ENCODE results near the gene THAP7. TPM values are rescaled to one million over a fixed set of nuclear protein-coding genes. Genes with fewer than 3 reads are reported as not detected.

THAP7 gene
- total RNA-seq, 1 donor from 2014 or later, result 25.9 TPM

DNA sequence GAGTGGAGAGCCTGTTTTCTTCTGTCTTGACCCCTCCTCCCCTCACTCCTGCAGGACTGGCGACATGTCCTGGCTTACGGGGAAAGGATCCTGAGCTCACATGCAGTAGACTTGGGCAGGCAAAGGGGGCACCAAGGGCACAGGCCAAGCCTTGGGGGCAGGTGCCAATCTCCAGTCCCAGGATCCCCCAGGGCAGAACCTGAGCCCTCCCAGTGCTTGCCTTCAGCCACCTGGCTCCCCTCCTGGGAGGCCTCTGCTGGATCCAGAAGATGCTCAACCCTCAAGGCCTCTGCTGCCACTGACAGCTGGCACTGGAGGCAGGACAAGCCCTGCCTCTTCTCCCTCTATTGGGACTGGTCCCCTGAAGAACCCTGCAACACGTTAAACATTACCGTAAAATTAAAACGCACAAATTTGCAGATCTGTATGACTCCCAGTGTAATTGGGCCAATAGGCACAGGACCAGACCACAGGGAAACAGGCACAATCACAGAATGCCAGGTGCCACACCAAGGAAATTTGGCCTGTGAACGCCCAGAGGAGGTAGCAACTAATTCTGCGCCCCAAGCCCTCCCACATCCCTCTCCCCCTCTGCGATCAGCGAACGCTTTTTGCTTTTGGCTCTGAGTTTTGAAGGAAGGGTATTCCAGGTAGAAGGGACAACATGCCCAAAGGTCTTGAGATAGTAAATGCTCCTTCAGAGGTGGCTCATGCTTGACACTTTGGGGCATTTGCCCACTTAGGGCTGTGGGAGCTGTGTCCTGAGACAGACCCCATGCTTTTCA is 20.8 kb downstream of the THAP7 start:
- Mint-ChIP-seq H3K9me3 (peaks cover 12% of the 10 kb centered on the region), H3K4me1 (ENCODE audit: low read depth) (peaks cover 32% of the 10 kb centered on the region), H3K27me3 (ENCODE audit: low read depth) (no peaks in the 10 kb centered on the region), H3K27ac (peak overlapping the region; percentile 80), H3K4me3 (ENCODE audit: low read depth) (peak overlapping the region; percentile 94), H3K36me3 (ENCODE audit: low read depth) (peaks cover 14% of the 10 kb centered on the region)
- intact Hi-C loops (cut with micrococcal nuclease), result no loop called here
- DNase-seq (ENCODE audit: low spot score), result no peak

DNA sequence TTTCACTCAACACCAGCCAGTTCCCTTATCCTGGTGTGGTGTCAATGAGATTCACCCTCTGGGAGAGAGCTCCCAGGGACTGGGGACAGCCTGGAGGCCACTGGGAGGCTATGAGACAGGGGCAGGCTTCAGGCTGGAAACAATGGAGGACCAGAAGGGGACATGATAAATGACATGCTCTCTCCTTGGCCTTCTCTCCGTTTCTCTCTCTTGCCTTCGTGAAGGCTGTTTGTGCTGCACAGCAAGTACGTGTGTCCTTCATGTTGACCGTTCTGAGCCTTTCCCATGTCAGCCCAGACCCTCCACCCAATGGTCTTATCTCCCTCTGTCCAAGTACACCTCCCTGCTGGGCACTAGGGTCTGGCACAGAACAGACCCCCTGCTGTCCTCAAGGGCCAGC is 21.4 kb downstream of the THAP7 start:
- peak overlapping the region; percentile 94 for H3K4me3 Mint-ChIP-seq (ENCODE audit: low read depth)
- no peak overlapping the region for H3K27ac Mint-ChIP-seq
- peaks cover 12% of the 10 kb centered on the region for H3K9me3 Mint-ChIP-seq
- H3K4me1 Mint-ChIP-seq (ENCODE audit: low read depth), result peaks cover 32% of the 10 kb centered on the region
- no peaks in the 10 kb centered on the region for H3K27me3 Mint-ChIP-seq (ENCODE audit: low read depth)
- intact Hi-C loops (cut with micrococcal nuclease), result no loop called here
- no peak for DNase-seq (ENCODE audit: low spot score)
- peaks cover 10% of the 10 kb centered on the region for H3K36me3 Mint-ChIP-seq (ENCODE audit: low read depth)

DNA sequence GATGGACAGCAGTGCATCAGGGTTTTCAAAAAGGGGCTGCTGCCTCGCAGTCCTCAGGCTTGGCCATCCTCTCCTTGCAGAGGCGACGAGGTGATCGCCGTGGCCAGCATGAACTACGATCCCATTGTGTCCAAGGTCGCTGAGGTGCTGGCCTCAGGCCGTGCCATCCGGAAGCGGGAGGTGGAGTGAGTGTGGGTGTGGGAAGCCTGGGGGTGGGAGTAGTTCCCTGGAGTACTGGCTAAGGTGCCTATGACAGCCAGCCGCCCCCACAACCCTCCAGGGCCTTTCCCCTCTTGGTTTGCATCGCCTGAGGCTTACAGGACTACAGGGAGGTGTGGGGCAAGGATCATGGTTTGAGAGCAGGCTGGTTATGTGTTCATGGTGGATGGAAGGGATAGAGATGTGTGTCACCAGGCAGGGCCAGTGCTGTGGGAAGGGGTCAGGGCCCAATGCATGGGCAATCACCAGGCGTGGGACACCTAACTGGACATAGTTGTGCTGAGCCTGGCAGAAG is 21.9 kb downstream of the THAP7 start:
- no peak for DNase-seq (ENCODE audit: low spot score)
- Mint-ChIP-seq H3K9me3 (peaks cover 12% of the 10 kb centered on the region), H3K4me3 (ENCODE audit: low read depth) (peak overlapping the region; percentile 15), H3K27me3 (ENCODE audit: low read depth) (no peaks in the 10 kb centered on the region), H3K4me1 (ENCODE audit: low read depth) (peaks cover 32% of the 10 kb centered on the region), H3K27ac (no peak overlapping the region), H3K36me3 (ENCODE audit: low read depth) (peaks cover 9% of the 10 kb centered on the region)
- intact Hi-C loops (cut with micrococcal nuclease), result no loop called here

DNA sequence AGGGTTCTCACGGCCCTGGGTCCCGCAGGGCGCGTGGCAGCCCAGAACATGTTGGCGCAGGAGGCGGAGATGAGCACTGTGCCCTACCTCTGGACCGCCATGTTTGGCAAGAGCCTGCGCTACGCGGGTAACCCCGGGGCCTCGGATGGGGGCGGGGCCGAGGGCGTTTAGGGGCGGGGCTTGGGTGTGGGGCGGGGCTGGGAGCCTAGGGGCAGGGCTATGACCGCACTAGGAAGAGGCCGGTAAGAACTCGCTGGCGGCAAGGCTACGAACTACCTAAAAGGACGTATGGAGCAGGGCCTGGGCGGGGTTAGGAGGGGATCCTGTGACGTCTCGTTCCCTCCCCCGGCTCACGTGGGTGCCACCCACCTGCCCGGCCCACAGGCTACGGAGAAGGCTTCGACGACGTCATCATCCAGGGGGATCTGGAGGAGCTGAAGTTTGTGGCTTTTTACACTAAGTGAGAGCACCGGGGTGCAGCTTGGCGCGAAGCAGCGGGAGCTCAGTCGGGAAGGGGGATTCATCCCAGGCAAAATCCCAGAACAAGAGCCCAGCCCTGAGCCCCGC is 22.6 kb downstream of the THAP7 start:
- H3K9me3 Mint-ChIP-seq, result peaks cover 12% of the 10 kb centered on the region
- intact Hi-C loops (cut with micrococcal nuclease), result no loop called here
- H3K4me3 Mint-ChIP-seq (ENCODE audit: low read depth), result peak overlapping the region; percentile 75
- H3K27me3 Mint-ChIP-seq (ENCODE audit: low read depth), result no peaks in the 10 kb centered on the region
- peak; percentile 61 for DNase-seq (ENCODE audit: low spot score)
- H3K4me1 Mint-ChIP-seq (ENCODE audit: low read depth), result peaks cover 32% of the 10 kb centered on the region
- peak overlapping the region; percentile 76 for H3K27ac Mint-ChIP-seq
- H3K36me3 Mint-ChIP-seq (ENCODE audit: low read depth), result peaks cover 9% of the 10 kb centered on the region

DNA sequence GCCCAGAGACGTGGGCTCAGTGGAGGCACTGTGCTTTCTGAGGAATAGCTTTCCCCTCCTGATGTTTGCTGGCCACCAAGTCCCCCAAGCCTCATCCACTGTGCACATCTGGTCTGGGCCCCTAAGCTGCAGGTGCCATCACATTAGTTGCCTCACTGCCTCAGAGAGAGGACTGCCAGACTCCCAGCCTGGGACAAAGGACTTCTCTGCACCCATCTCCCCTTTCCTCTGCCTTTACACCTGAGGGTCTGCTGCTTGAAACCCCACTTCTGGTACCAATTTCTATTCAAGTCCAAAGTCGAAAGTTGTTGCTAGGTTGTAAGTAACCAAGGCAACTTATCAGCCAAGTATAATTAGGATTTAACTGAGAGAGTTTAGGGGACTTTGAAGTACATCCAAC is 23.5 kb downstream of the THAP7 start:
- Mint-ChIP-seq H3K4me1 (ENCODE audit: low read depth) (peaks cover 29% of the 10 kb centered on the region), H3K36me3 (ENCODE audit: low read depth) (peaks cover 3% of the 10 kb centered on the region), H3K4me3 (ENCODE audit: low read depth) (no peak overlapping the region), H3K27ac (no peak overlapping the region), H3K9me3 (peaks cover 12% of the 10 kb centered on the region), H3K27me3 (ENCODE audit: low read depth) (no peaks in the 10 kb centered on the region)
- intact Hi-C loops (cut with micrococcal nuclease), result no loop called here
- DNase-seq (ENCODE audit: low spot score), result no peak

DNA sequence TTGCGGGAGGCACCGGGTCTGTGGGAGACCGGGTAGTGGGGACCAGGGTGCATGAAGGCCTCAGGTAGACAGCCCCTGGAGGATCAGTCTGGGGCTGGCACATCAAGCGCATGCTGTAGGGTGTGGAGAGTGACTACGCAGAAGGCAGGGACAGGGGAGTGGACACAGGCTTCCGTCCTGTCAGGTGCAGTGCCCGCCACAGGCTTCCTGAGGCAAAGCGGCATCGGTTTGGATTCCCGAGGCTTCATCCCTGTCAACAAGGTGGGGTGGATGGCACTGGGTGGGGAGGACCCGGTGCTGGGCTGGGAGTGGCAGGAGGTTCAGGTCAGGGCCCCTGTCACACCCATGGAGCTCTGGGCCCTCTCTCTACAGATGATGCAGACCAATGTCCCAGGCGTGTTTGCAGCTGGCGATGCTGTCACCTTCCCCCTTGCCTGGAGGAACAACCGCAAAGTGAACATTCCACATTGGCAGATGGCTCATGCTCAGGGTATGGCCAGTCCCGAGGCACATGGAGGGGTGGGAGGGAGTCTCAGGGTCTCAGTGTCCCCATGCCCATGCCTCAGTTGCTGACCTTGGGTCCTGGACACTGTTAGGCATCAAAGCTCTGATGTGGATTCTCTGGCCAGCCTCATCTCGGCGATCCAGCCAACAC is 24.3 kb downstream of the THAP7 start:
- Mint-ChIP-seq H3K27ac (no peak overlapping the region), H3K27me3 (ENCODE audit: low read depth) (no peaks in the 10 kb centered on the region), H3K9me3 (peaks cover 12% of the 10 kb centered on the region), H3K4me3 (ENCODE audit: low read depth) (no peak overlapping the region), H3K4me1 (ENCODE audit: low read depth) (peaks cover 25% of the 10 kb centered on the region), H3K36me3 (ENCODE audit: low read depth) (peaks cover 3% of the 10 kb centered on the region)
- intact Hi-C loops (cut with micrococcal nuclease), result no loop called here
- DNase-seq (ENCODE audit: low spot score), result no peak

DNA sequence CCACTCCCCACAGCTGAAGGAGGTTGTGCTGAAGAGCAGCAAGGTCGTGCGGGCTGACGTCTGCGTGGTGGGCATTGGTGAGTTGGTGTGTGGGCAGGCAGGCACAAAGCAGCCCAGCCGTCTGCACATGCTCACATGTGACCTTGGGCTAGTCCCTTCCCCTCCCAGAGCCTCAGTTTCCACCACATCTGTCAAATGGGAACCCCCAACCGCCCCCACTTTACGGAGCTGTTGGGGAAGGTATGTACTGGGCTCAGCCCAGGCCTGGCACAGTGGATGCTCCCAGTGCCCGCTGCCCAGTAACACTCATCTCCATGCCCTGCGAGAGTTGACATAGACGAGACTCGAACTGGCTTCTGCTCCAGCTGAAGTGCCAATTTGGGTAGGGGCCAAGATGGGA is 24.9 kb downstream of the THAP7 start:
- intact Hi-C loops (cut with micrococcal nuclease), result no loop called here
- Mint-ChIP-seq H3K27ac (no peak overlapping the region), H3K27me3 (ENCODE audit: low read depth) (no peaks in the 10 kb centered on the region), H3K4me1 (ENCODE audit: low read depth) (peaks cover 23% of the 10 kb centered on the region), H3K36me3 (ENCODE audit: low read depth) (peaks cover 3% of the 10 kb centered on the region), H3K4me3 (ENCODE audit: low read depth) (no peak overlapping the region), H3K9me3 (peaks cover 12% of the 10 kb centered on the region)
- DNase-seq (ENCODE audit: low spot score), result no peak

DNA sequence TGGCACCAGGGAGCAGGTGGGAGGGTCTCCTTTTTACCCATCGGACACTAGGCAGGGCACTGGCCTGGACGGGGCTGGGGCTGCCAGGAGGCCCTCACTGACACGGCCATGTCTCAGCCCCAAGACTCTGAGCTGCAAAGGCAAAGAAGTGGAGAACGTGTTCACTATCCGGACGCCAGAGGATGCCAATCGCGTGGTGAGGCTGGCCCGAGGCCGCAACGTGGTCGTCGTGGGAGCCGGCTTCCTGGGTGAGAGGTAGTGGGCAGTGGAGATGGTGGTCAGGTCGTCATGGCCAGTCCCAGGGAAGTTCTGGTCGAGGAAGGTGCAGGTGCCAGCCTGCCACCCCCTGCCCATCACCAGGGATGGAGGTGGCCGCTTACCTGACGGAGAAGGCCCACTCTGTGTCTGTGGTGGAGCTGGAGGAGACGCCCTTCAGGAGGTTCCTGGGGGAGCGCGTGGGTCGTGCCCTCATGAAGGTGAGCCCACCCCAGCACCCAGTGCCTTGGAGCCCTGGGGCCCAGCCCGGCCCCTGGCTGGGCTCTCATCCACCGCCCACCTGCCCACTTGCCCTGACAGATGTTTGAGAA is 25.5 kb downstream of the THAP7 start:
- H3K4me1 Mint-ChIP-seq (ENCODE audit: low read depth), result peaks cover 20% of the 10 kb centered on the region
- H3K36me3 Mint-ChIP-seq (ENCODE audit: low read depth), result peaks cover 3% of the 10 kb centered on the region
- peaks cover 12% of the 10 kb centered on the region for H3K9me3 Mint-ChIP-seq
- intact Hi-C loops (cut with micrococcal nuclease), result no loop called here
- no peak for DNase-seq (ENCODE audit: low spot score)
- H3K27me3 Mint-ChIP-seq (ENCODE audit: low read depth), result no peaks in the 10 kb centered on the region
- no peak overlapping the region for H3K4me3 Mint-ChIP-seq (ENCODE audit: low read depth)
- no peak overlapping the region for H3K27ac Mint-ChIP-seq

DNA sequence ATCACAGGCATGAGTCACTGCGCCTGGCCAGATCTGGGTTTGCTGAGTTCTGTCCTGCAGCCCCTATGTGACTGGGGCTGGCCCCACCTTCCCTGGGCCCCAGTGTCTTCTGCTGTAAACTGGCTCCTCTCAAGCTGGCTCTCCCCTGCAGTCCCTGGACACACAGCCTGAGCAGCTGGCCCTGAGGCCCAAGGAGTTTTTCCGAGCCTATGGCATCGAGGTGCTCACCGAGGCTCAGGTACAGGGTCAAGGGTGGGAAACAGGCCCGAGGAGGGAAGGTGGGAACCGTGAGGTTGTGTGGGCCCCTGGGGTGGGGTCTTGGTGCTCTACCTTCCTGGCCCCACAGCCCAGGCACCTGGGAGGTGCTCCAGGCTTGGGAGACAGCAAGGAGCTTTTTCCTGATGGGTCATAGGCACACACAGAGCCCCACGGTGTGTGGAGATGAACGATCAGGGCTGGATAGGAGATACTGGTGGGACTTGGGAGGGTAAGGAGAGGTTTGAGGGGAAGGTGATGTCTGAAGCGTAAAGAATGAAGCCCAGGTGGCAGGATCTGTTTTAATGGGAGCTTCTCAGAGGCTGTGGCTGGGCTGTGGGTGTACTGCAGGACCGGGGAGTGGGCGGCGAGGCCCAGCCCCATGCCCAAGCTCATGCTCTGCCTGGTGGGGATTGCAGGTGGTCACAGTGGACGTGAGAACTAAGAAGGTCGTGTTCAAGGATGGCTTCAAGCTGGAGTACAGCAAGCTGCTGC is 26.2 kb downstream of the THAP7 start:
- Mint-ChIP-seq H3K27ac (no peak overlapping the region), H3K9me3 (peaks cover 12% of the 10 kb centered on the region), H3K4me1 (ENCODE audit: low read depth) (peaks cover 14% of the 10 kb centered on the region), H3K4me3 (ENCODE audit: low read depth) (no peak overlapping the region), H3K36me3 (ENCODE audit: low read depth) (peaks cover 3% of the 10 kb centered on the region), H3K27me3 (ENCODE audit: low read depth) (no peaks in the 10 kb centered on the region)
- no peak for DNase-seq (ENCODE audit: low spot score)
- intact Hi-C loops (cut with micrococcal nuclease), result no loop called here

DNA sequence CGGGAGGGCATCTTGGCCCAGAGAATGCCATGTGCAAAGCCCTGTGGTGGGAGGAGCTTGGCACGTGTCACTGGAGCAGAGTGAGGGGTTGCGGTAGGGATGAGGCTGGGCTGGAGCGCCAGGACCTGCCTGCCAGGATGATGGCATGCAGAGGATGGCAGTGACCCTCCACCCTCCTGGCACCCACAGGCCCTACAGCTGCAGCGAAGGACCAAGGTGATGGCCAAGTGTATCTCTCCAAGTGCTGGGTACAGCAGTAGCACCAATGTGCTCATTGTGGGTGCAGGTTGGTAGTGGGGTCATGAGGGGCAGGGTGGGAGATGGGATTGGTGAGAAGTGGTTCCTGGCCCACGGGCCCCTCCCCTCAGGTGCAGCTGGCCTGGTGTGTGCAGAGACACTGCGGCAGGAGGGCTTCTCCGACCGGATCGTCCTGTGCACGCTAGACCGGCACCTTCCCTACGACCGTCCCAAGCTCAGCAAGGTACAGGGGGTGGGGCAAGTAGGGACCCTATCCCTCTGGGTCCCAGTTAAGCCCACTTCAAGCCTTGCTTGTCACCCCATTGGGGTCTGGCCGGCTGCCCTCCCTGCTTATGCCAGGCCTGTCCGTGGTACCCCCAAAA is 27.5 kb downstream of the THAP7 start:
- Mint-ChIP-seq H3K4me1 (ENCODE audit: low read depth) (peaks cover 6% of the 10 kb centered on the region), H3K27ac (no peak overlapping the region), H3K36me3 (ENCODE audit: low read depth) (peaks cover 3% of the 10 kb centered on the region), H3K9me3 (peaks cover 12% of the 10 kb centered on the region), H3K27me3 (ENCODE audit: low read depth) (no peaks in the 10 kb centered on the region), H3K4me3 (ENCODE audit: low read depth) (no peak overlapping the region)
- no peak for DNase-seq (ENCODE audit: low spot score)
- intact Hi-C loops (cut with micrococcal nuclease), result no loop called here

DNA sequence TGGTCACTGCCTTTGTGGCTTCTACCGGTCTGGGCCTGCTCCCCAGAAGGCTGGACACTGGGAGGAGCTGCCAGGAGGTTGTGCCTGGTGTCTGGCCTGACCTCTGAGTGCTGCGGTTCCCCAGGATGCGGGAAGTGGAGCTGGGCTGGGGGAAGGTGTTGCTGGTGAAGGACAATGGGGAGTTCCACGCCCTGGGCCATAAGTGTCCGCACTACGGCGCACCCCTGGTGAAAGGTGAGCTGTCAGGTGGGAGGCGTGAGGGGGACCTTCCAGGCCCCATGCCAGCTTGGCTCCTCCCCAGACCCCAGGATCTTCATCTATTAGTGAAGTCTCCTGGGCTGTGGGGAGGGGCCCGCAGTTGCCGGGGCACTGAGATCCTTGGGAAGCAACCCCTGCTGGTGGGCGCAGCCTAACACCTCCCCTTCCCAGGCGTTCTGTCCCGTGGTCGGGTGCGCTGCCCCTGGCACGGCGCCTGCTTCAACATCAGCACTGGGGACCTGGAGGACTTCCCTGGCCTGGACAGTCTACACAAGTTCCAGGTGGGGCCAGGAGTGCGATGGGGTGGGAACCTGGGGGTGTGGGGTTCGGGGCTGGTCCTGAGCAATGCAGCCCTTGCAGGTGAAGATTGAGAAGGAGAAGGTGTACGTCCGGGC is 28.2 kb downstream of the THAP7 start:
- no peaks in the 10 kb centered on the region for H3K36me3 Mint-ChIP-seq (ENCODE audit: low read depth)
- H3K4me1 Mint-ChIP-seq (ENCODE audit: low read depth), result peaks cover under 1% of the 10 kb centered on the region
- no peak overlapping the region for H3K4me3 Mint-ChIP-seq (ENCODE audit: low read depth)
- no peaks in the 10 kb centered on the region for H3K27me3 Mint-ChIP-seq (ENCODE audit: low read depth)
- H3K27ac Mint-ChIP-seq, result no peak overlapping the region
- peaks cover 8% of the 10 kb centered on the region for H3K9me3 Mint-ChIP-seq
- DNase-seq (ENCODE audit: low spot score), result no peak
- intact Hi-C loops (cut with micrococcal nuclease), result no loop called here
